ENCODE results near the gene CALML6. TPM values are rescaled to one million over a fixed set of nuclear protein-coding genes. Genes with fewer than 3 reads are reported as not detected.
"Not testable (repeated sequence)": the region's sequence is repeated elsewhere in the genome, so short reads cannot be mapped to it uniquely, and the experiment has no call there.

CALML6 gene
- total and polyA plus RNA-seq, 2 of the 8 experiments (the other 6 are each of a cell fraction or from before 2014, with no cell fraction given), result 0.54 to 1.3 TPM

DNA sequence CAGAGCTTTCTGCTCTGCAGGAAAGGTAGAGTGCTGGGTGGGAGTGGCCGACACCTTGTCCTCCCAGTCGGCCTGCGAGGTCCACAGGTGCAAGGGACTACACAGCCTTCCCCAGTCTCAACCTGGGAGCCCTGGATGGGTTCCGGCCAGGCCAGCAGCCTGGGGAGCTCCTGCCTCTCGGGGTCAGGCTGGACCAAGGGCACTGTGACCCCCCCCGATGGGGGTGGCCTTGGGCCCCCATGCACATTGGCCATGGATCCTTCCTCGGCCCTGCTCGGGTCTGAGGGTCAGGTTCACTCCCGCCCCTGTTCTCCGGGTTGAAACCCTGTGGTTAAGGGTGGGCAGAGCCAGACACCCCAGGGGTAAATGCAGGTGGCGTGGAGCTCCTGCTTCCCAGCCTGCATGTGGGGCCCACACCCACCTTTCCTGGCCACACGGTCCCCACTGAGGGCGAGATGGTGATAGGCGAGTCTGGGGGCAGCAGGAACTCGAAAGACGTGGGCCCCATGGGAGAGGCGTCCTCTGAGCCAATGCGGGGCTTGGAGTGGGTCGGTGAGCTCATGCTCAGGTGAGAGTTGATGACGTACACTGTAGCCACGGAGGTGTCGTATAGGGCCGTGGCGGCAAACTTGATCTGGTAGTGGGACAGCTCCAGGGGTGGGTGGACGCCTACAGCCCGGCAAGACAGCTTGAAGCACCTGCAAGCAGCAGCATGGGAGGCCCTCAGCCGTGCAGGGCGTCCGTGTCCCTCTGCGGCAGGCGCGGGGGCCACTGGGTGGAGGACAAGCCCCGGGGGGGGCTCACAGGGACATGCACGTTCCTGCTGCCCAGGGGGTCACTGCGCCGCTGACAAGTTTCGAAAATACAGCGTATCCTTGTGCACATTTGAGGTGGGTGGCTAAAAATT is 14.8 kb downstream of the CALML6 start (continued):
- TF ChIP-seq GABPA (IDR thresholded peaks at IDR 0.05; ENCODE audit: borderline replicate concordance, insufficient read depth, low read length) (no peak), SP2 (IDR thresholded peaks at IDR 0.05; ENCODE audit: low read length) (no peak), CEBPB (IDR thresholded peaks at IDR 0.05; ENCODE audit: low read depth, low read length) (no peak), POLR2AphosphoS5 (IDR thresholded peaks at IDR 0.05; ENCODE audit: low read depth, low read length) (no peak)

DNA sequence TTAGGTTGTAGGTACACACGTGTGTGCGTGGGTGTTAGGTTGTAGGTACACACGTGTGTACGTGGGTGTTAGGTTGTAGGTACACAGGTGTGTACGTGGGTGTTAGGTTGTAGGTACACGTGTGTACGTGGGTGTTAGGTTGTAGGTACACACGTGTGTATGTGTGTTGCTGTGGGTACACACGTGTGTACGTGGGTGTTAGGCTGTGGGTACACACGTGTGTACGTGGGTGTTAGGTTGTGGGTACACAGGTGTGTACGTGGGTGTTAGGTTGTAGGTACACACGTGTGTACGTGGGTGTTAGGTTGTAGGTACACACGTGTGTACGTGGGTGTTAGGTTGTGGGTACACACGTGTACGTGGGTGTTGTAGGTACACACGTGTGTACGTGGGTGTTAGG is 19.8 kb downstream of the CALML6 start:
- not testable (repeated sequence) for H4K20me1 ChIP-seq (replicated peaks in 1 of 2; ENCODE audit: control insufficient read depth in 1 of 2, insufficient read depth in 2 of 2, low read length in 2 of 2); H3K4ac ChIP-seq (replicated peaks; ENCODE audit: insufficient read length, low read depth, low read length); FAIRE-seq; H3K27me3 ChIP-seq (replicated peaks in 1 of 4; ENCODE audit: control insufficient read depth in 3 of 4, extremely low read depth in 1 of 4, insufficient read depth in 3 of 4, low read length in 3 of 4); H4K8ac ChIP-seq (ENCODE audit: extremely low read depth, insufficient read depth, low read length); H3K23ac ChIP-seq (ENCODE audit: insufficient read length); H3K79me2 ChIP-seq (ENCODE audit: control insufficient read depth in 1 of 2, insufficient read depth in 2 of 2, low read length in 2 of 2); H2BK120ac ChIP-seq (replicated peaks; ENCODE audit: low read depth, low read length); DNase-seq (ENCODE audit: low read depth in 1 of 2, low spot score in 2 of 2); H3K14ac ChIP-seq (ENCODE audit: insufficient read length); H3K4me1 ChIP-seq (replicated peaks in 1 of 4; ENCODE audit: control insufficient read depth in 3 of 4, insufficient read depth in 4 of 4, low read length in 3 of 4); H2BK20ac ChIP-seq (ENCODE audit: low read length); H3K18ac ChIP-seq (ENCODE audit: extremely low read depth, low read length); H3K4me3 ChIP-seq (ENCODE audit: extremely low read depth in 1 of 4, insufficient read depth in 2 of 4, low read depth in 3 of 4, low read length in 4 of 4); H4K5ac ChIP-seq (ENCODE audit: insufficient read length, low read depth, low read length); H3K23me2 ChIP-seq (ENCODE audit: low read depth, low read length); H2BK15ac ChIP-seq (ENCODE audit: low read length); H3K56ac ChIP-seq (replicated peaks; ENCODE audit: insufficient read length, low read depth, low read length); H3K36me3 ChIP-seq (ENCODE audit: control insufficient read depth in 2 of 4, insufficient read depth in 4 of 4, low read length in 3 of 4); H3K27ac ChIP-seq (ENCODE audit: low read depth, low read length); H2AFZ ChIP-seq (ENCODE audit: low read length); H3K4me2 ChIP-seq (ENCODE audit: insufficient read depth in 1 of 2, low read depth in 2 of 2, low read length in 2 of 2); H3K9ac ChIP-seq (replicated peaks in 1 of 4; ENCODE audit: extremely low read depth in 1 of 4, low read depth in 3 of 4, low read length in 3 of 4); H2BK5ac ChIP-seq (ENCODE audit: low read depth, low read length); H4K91ac ChIP-seq (replicated peaks; ENCODE audit: insufficient read length, low read length); H3K79me1 ChIP-seq (ENCODE audit: low read depth, low read length)
- 86% methylated on average over 21 of the region's 21 CpGs; no CpG with 5 or more reads in 1 of the 2 experiments for WGBS, 2 experiments (ENCODE audit: extremely low coverage in 1 of 2, insufficient coverage in 1 of 2, insufficient read length in 1 of 2, insufficient replicate concordance in 2 of 2, low coverage in 1 of 2, low lambda C conversion rate in 2 of 2, missing lambda C conversion rate in 1 of 2)
- Histone ChIP-seq H3K9me3 (ENCODE audit: insufficient read depth in 2 of 2, low read depth in 1 of 2, low read length in 1 of 2) (peaks cover 0 to 16% of the 10 kb centered on the region in 2 experiments; a peak in 2 of 4 replicates), H2BK12ac (ENCODE audit: low read depth, low read length) (0 out of 2 replicates have a peak overlapping the region, but pooled peaks have one; percentile 39), H2AK5ac (ENCODE audit: low read depth, low read length) (peak overlapping the region; percentile 86; the same call in 1 of the 2 replicates)
- CTCF ChIA-PET (ENCODE audit: partially characterized antibody), result interaction anchor here (1.6 to 1.8 kb wide), 2 partner anchors 9 to 110 kb away, joined by 8 to 14 read pairs; no protein-coding TSS in a partner anchor
- POLR2A ChIA-PET (ENCODE audit: partially characterized antibody), result interaction anchor here (1.6 kb wide), 1 partner anchor 21 kb away, joined by 3 read pairs; no protein-coding TSS in a partner anchor
